Measurements from ENCODE around the gene NTN1.

DNA sequence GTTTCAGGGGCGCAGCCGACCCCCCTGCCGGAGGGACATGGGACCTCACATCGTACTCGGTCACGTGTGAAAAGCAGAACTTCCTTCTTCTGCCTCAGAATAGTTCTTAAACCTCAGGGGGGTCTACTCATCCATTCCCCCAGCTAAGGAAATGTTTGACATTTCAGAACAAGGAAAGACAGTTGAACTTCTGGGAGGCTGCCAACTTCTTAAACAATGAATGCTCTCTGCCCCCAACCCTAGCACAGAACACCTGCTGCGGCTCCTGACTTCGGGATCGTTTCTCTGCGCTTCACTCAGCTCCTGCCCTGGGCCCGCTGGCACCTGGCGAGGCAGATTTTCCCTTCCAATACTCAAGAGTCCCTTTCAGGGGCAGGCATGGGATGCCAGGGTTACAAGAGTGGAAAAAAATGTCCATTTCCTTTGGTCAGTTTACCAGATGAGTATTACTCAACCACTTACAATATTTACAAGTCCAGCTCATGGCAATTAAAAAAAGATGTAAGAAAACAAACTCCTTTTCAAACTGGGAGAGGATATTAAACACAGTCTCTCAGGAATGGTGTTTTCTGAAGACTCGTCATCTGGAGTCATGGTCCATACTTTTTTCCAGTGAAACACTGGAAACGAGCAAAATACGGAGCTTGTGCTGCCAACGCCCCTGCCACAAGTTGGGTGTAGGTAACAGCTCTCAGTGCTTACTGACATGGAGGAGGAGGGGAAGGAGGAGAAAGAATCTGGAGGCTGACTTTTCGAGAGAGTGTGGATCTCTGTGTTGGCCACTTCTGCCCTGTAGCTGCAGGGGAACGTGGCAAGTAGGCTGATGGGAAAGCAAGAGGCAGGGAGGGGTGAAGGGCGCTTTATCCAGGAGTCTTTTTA, 235.7 kb downstream of the NTN1 start:
- TF ChIP-seq ELF1 (IDR thresholded peaks at IDR 0.05; ENCODE audit: borderline replicate concordance, low read depth) (no peak), EZH2 (IDR thresholded peaks at IDR 0.05) (no peak), POLR2A (IDR thresholded peaks at IDR 0.05; ENCODE audit: borderline replicate concordance, extremely low read depth, insufficient read depth, insufficient read length) (no peak)
- TF ChIP-seq, protein P1, sequence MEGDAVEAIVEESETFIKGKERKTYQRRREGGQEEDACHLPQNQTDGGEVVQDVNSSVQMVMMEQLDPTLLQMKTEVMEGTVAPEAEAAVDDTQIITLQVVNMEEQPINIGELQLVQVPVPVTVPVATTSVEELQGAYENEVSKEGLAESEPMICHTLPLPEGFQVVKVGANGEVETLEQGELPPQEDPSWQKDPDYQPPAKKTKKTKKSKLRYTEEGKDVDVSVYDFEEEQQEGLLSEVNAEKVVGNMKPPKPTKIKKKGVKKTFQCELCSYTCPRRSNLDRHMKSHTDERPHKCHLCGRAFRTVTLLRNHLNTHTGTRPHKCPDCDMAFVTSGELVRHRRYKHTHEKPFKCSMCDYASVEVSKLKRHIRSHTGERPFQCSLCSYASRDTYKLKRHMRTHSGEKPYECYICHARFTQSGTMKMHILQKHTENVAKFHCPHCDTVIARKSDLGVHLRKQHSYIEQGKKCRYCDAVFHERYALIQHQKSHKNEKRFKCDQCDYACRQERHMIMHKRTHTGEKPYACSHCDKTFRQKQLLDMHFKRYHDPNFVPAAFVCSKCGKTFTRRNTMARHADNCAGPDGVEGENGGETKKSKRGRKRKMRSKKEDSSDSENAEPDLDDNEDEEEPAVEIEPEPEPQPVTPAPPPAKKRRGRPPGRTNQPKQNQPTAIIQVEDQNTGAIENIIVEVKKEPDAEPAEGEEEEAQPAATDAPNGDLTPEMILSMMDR (IDR thresholded peaks at IDR 0.05 in 2 of 3, conservative IDR thresholded peaks at IDR 0.05 in 1 of 3; ENCODE audit: borderline replicate concordance in 1 of 3, insufficient read depth in 1 of 3, low read depth in 2 of 3, low read length in 2 of 3): no peak

All from HCT116 (cell line).